ENCODE results near the gene ICOS. TPM values are rescaled to one million over a fixed set of nuclear protein-coding genes. Genes with fewer than 3 reads are reported as not detected.

The ICOS gene
- total RNA-seq, 4 donors from 2014 or later: 0.17 to 0.49 (median 0.19) TPM; not detected in 1

DNA sequence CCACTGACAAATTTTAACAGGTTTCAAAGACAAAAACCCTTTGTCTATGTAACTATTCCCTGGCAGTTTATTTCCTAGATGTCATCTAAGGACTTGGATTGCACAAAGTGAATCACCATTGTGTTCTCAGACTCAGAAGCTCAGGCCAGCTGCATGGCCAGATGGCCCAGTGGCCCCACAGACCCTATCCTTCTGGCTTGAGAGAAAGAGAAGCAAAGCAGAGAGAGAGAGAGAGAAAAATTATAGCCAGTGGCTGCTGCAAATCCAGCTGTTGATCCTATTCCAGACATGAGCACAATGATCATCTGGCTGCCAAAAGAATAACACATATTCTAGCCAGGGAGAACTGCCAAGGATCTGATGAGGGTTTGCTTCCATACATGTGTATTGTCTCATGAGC is 43.2 kb upstream of the ICOS start:
- TF ChIP-seq, protein P1, sequence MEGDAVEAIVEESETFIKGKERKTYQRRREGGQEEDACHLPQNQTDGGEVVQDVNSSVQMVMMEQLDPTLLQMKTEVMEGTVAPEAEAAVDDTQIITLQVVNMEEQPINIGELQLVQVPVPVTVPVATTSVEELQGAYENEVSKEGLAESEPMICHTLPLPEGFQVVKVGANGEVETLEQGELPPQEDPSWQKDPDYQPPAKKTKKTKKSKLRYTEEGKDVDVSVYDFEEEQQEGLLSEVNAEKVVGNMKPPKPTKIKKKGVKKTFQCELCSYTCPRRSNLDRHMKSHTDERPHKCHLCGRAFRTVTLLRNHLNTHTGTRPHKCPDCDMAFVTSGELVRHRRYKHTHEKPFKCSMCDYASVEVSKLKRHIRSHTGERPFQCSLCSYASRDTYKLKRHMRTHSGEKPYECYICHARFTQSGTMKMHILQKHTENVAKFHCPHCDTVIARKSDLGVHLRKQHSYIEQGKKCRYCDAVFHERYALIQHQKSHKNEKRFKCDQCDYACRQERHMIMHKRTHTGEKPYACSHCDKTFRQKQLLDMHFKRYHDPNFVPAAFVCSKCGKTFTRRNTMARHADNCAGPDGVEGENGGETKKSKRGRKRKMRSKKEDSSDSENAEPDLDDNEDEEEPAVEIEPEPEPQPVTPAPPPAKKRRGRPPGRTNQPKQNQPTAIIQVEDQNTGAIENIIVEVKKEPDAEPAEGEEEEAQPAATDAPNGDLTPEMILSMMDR (IDR thresholded peaks at IDR 0.05; ENCODE audit: low read depth): no peak

DNA sequence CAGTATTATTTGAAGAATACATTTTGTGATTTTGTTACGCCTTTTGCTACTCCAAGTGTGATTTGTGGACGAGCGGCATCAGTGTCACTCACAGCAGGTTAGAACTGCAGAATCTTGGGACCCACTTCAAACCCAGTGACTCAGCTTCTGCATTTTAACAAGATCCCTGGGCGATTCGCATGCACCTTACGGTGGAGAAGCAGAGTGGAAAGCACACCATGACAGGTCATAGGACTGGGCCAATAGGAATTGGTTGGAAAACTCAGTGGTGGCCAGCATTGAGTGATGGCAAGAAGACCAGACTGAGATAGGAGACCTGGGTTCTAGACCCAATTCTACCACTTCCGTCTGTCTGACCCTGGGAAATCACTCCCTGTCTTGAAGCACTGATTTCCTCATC is 42.7 kb upstream of the ICOS start:
- TF ChIP-seq, protein P1 (IDR thresholded peaks at IDR 0.05; ENCODE audit: low read depth): no peak

DNA sequence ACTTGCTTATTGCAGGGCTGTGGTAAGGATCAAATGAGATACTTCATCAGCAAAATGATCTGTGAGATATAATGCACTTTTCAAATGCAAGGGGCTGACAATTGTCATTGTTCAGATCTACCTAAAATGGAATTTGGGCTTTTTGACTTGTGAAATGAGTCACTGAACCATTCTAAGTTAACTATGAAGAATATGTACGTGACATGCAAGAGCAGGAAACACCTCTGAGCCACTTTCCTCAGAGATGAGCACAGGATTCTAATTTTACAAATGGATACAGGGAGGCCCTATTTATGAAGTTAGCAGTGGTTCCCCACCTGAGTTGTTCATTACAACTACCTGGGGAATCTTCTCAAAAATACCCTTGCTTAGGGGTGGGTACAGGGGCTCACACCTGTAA is 42.3 kb upstream of the ICOS start:
- TF ChIP-seq, protein P1 (IDR thresholded peaks at IDR 0.05; ENCODE audit: low read depth): no peak

DNA sequence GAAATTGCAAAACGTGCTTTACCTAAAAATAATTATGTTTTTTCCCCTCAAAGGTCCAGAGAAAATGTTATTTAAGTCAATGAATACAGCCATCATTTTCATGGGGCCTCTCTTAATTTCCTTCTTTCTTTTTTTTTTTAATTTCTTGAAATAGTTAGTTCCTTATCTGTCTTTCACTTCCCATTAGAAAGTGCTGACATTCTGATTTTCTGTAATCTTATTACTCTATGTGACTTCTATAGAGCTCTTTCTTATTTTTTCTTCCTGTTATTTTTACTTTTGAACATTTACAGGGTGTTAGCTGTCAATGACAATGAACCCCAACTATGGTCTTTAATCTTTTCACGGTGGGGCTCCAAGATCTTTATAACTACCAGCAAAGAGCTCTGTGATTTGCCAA is 39.0 kb upstream of the ICOS start:
- TF ChIP-seq, protein P1 (IDR thresholded peaks at IDR 0.05; ENCODE audit: low read depth): no peak

DNA sequence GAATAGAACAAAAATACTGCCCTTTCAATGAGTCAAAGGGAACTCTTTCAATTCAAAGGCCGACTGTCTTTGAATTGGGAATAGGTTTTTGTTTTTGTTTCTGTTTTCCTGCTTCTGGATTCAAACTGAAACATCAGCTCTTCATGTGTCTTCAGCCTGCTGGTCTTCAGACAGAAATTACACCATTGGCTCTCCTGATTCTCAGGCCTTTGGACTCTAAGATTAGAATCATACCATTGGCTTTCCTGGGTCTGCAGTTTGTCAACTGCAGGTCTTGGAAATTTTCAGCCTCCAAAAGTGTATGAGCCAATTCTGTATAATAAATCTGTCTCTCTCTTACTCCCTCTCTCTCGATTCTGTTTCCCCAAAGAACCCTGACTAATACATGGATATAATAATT is 37.9 kb upstream of the ICOS start:
- TF ChIP-seq, protein P1 (IDR thresholded peaks at IDR 0.05; ENCODE audit: low read depth): no peak

DNA sequence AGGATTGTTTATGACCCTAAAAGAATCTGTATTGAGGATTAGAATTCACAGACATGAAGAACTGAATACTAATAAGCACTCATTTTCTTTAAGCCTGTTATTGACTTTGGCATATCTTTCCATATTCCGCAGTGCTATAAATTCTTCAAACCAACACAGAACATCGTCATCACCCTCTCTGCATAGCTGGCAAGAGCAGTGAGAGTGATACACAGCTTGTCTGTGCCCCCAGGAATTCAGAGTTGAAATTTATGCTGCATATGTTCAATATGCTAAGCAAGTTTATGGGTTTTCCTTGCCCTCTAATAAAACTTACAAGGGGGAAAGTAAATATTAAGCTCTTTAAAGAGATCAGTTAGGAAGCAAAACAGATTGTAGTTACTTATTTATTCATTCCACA is 36.3 kb upstream of the ICOS start:
- TF ChIP-seq, protein P1 (IDR thresholded peaks at IDR 0.05; ENCODE audit: low read depth): no peak

DNA sequence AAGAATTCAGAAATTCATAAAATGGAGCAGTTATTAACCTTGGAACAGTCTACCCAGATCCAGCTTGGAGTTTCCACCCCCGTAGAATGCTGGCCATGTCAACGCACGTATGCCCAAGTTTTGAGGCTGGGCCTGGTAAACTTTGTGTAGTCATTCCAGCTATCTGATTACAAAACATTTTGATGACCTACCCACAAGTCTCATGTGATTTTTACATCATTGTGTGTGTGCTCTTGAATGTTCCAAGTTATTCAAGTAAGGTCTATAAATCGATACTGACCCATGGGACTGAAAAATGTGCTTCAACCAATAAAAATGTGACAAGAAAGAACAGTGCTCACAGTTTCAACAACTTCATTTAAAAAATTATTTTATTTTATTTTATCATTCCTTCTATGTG is 32.5 kb upstream of the ICOS start:
- TF ChIP-seq, protein P1 (IDR thresholded peaks at IDR 0.05; ENCODE audit: low read depth): no peak
